Chondrocyte (in vitro differentiated cells): Measurements from ENCODE around the gene SNCB. TPM values are rescaled to one million over a fixed set of nuclear protein-coding genes. Genes with fewer than 3 reads are reported as not detected.
A peak's percentile ranks its signal among the peaks of the same experiment; 100 is the strongest.

Experiments
- DNase-seq: peaks from one replicate; pipeline ENCODE4 v3.0.0; 2021; ENCODE audit warnings: mixed read lengths, low spot score
- H3K27ac Mint-ChIP-seq: one replicate; pipeline ENCODE4 v1.8.0; 2021; ENCODE audit warnings: mild to moderate bottlenecking, moderate library complexity, mixed read lengths; ENCODE audit not compliant: unreplicated experiment
- H3K27me3 Mint-ChIP-seq: 2 replicates; pipeline ENCODE4 v1.8.0; 2021; ENCODE audit warnings: low read depth, mixed read lengths
- H3K36me3 Mint-ChIP-seq: 2 replicates; pipeline ENCODE4 v1.8.0; 2021; ENCODE audit warnings: low read depth, mixed read lengths
- H3K4me1 Mint-ChIP-seq: 2 replicates; pipeline ENCODE4 v1.8.0; 2021; ENCODE audit warnings: low read depth, mild to moderate bottlenecking, mixed read lengths
- H3K4me3 Mint-ChIP-seq: one replicate; pipeline ENCODE4 v1.8.0; 2021; ENCODE audit warnings: mild to moderate bottlenecking, moderate library complexity, mixed read lengths; ENCODE audit not compliant: unreplicated experiment
- H3K9me3 Mint-ChIP-seq: 2 replicates; pipeline ENCODE4 v1.8.0; 2021; ENCODE audit warnings: low read depth, mixed read lengths
- total RNA-seq: library from RNA; stranded (reverse); gene quantifications from 3 replicates; pipeline ENCODE4 v1.2.1, GENCODE V29; 2021
- TF ChIP-seq, protein P1 (sequence below): fragments of 200-600 bp; sonication (generic); IDR thresholded peaks from 2 replicates; pipeline ENCODE4 v1.5.0; 2021; ENCODE audit warnings: antibody characterized with exemption, mild to moderate bottlenecking, moderate library complexity

Gene SNCB
- total RNA-seq, 1 donor from 2014 or later: 0.45 TPM

DNA sequence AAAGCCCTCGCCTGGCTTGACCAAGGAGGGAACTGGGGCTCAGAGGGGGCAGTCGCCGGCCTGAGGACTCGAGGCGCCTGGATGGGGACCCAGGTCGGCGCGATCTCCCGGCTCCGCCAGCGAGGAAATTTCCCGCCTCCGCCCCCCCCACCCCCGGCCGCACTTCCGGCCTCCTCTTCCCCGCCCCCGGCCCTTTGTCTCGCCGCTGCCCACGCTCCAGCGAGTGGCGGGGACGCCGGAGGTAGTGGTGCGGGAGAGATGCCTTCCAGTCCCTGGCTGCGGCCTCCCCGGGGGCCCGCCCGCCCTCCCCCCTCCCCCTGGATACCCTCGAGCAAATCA is 19.9 kb downstream of the SNCB start:
- Mint-ChIP-seq H3K4me1 (peaks cover 20% of the 10 kb centered on the region), H3K36me3 (no peaks in the 10 kb centered on the region), H3K9me3 (no peaks in the 10 kb centered on the region), H3K4me3 (peak overlapping the region; percentile 54), H3K27me3 (peaks cover 3% of the 10 kb centered on the region), H3K27ac (no peak overlapping the region)
- TF ChIP-seq, protein P1, sequence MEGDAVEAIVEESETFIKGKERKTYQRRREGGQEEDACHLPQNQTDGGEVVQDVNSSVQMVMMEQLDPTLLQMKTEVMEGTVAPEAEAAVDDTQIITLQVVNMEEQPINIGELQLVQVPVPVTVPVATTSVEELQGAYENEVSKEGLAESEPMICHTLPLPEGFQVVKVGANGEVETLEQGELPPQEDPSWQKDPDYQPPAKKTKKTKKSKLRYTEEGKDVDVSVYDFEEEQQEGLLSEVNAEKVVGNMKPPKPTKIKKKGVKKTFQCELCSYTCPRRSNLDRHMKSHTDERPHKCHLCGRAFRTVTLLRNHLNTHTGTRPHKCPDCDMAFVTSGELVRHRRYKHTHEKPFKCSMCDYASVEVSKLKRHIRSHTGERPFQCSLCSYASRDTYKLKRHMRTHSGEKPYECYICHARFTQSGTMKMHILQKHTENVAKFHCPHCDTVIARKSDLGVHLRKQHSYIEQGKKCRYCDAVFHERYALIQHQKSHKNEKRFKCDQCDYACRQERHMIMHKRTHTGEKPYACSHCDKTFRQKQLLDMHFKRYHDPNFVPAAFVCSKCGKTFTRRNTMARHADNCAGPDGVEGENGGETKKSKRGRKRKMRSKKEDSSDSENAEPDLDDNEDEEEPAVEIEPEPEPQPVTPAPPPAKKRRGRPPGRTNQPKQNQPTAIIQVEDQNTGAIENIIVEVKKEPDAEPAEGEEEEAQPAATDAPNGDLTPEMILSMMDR: no peak
- DNase-seq: no peak

DNA sequence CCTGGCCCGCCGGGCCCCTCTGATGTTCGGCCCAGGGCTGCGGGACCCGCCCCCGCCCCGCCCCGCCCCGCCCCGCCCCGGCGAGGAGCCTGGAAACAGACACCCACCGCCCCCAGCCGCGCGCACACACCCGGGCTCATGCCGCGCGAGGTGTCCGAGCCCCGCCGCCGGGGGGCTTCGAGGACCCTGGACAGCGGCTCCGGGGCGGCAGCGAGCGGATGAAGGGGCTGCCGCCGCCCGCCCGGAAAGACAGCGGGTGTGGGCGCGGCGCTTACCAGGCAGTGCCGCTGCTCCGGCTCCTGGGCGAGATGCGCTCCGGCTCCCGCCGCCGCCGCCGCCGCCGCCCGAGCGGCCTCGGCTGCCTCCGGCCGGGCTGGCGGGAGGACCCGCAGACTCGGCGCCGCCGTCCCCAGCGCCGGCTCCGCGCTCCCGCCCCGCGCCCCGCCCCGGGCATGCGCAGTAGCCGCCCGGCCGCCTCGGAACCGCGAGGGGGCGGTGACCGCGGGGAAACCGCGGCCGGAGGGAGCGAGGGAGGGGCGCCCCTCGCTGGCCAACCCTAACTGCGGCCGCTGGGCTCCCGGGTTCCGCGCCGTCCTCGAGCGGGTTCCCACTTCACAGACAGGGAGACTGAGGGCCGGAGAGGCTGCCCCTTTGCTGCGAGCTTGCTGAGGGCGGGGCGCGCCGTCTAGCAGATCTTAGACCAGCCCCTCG is 20.5 kb downstream of the SNCB start, which contains the start of gene GPRIN1:
TSS of gene GPRIN1 (minus strand) at position 433 of the 711 bp plus-strand sequence. CDS start 10,322 bp downstream, outside the sequence.
- TF ChIP-seq, protein P1: peak; percentile 68
- Mint-ChIP-seq H3K4me1 (peaks cover 17% of the 10 kb centered on the region), H3K27ac (peak within 1 kb of the TSS; percentile 9), H3K27me3 (peaks cover 3% of the 10 kb centered on the region), H3K9me3 (no peaks in the 10 kb centered on the region), H3K4me3 (peak within 1 kb of the TSS; percentile 86), H3K36me3 (no peaks in the 10 kb centered on the region)
- no peak for DNase-seq

DNA sequence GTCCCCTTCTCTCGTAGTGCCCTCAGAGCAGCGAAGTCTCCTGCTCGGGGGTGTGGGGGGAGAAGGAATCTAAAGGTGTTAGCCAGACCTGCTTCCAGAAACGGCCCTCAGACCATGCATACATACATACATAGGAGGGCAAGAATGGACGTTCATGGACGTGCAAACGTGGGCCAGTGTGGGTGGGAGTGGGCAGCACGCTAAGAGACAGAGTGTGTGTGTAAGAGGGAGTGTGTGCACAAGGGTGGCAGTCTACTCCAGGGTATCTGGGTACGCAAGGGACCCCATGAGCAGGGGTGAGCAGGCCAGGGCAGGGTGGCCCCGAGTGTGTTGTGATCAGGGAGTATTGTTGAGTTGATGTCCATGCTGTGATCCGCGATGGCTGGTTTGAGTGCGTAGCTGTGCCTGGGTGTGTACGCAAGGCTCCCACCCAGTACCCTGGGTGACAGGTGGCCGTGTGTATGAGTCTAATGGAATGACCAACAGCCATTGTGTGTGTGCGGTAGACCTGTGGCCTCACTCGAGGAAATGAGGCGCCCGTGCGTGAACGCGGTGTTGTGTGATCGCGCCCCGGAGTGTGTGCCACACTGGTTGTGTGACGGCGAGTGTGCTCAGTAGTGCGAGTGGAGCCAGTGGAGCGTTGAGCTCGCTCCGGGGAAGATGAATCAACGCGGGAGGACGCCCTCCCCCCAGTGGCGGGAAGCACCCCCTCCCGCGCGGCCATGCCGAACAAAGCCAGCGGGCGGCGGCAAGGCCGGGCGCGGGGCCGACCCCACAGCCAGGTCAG is 21.2 kb downstream of the SNCB start:
- no peaks in the 10 kb centered on the region for H3K9me3 Mint-ChIP-seq
- H3K27ac Mint-ChIP-seq: peak overlapping the region; percentile 9
- TF ChIP-seq, protein P1: no peak
- no peak for DNase-seq
- H3K4me1 Mint-ChIP-seq: peaks cover 14% of the 10 kb centered on the region
- H3K27me3 Mint-ChIP-seq: peaks cover 3% of the 10 kb centered on the region
- H3K4me3 Mint-ChIP-seq: peak overlapping the region; percentile 86
- H3K36me3 Mint-ChIP-seq: no peaks in the 10 kb centered on the region

DNA sequence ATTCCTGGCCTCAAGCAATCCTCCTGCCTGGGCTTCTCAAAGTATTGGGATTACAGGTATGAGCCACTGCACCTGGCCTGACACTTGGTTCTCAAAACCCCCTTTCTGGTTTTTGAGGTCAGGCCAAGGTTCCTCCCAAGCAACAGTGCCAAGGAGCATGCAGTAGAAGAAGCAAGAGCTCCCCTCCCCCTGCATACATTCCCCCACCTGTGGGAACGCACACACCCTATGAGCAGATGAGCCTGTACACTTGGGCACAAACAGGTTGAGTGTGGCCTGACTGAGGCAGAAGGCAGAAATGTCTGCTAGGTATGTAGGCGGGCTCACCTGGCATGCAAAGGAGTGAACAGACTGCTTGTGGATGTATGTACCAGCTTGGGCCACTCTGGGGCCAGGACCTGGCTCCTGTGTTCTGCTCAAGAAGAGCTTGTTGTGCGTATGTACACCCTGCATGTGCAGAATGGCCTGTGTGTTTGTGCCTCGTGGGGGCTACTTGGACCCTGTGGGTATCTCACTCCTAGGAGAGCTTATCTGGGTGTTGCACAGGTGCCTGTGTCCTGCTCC is 22.1 kb downstream of the SNCB start:
- peak overlapping the region; percentile 86 for H3K4me3 Mint-ChIP-seq
- peaks cover 3% of the 10 kb centered on the region for H3K27me3 Mint-ChIP-seq
- H3K27ac Mint-ChIP-seq: no peak overlapping the region
- no peaks in the 10 kb centered on the region for H3K9me3 Mint-ChIP-seq
- H3K4me1 Mint-ChIP-seq: peaks cover 9% of the 10 kb centered on the region
- no peaks in the 10 kb centered on the region for H3K36me3 Mint-ChIP-seq
- TF ChIP-seq, protein P1: no peak
- no peak for DNase-seq

DNA sequence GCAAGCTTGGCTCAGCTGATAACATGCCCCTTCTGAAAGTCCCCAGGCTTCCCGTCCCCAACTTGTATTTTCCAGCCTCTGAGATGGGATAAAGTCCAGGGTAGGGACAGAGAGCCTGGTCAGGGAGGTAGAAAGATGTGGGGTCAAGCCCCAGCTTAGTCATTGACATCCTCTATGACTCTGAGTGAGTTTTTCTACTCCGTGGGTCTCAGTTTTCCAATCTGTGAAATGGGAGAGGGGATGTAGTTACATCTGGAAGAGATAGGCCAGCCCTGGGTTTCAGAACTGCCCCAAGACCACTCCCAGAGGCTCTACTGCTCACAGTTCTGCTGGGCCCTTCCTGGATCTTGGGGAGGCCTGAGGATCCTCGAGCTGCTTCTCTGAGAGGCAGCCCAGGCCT is 23.5 kb downstream of the SNCB start:
- H3K9me3 Mint-ChIP-seq: no peaks in the 10 kb centered on the region
- no peak overlapping the region for H3K4me3 Mint-ChIP-seq
- peaks cover 1% of the 10 kb centered on the region for H3K27me3 Mint-ChIP-seq
- no peaks in the 10 kb centered on the region for H3K36me3 Mint-ChIP-seq
- peaks cover 9% of the 10 kb centered on the region for H3K4me1 Mint-ChIP-seq
- TF ChIP-seq, protein P1: no peak
- DNase-seq: no peak
- H3K27ac Mint-ChIP-seq: no peak overlapping the region
